Activated naive CD8-positive, alpha-beta T cell treated with anti-CD3 and anti-CD28 coated beads for 36 hours (primary cell): ENCODE data around the gene ENO1. TPM values are rescaled to one million over a fixed set of nuclear protein-coding genes. Genes with fewer than 3 reads are reported as not detected.

Experiments
- DNase-seq: peaks from one replicate; pipeline ENCODE4 v3.0.0; 2021
- H3K27ac Mint-ChIP-seq: one replicate; pipeline ENCODE4 v1.8.0; 2022; ENCODE audit warnings: mild to moderate bottlenecking, moderate library complexity, mixed read lengths
- H3K27me3 Mint-ChIP-seq: one replicate; pipeline ENCODE4 v1.8.0; 2022; ENCODE audit warnings: mild to moderate bottlenecking, mixed read lengths
- H3K36me3 Mint-ChIP-seq: one replicate; pipeline ENCODE4 v1.8.0; 2021; ENCODE audit warnings: mild to moderate bottlenecking, mixed read lengths
- H3K4me1 Mint-ChIP-seq: one replicate; pipeline ENCODE4 v1.8.0; 2021; ENCODE audit warnings: mixed read lengths
- H3K4me3 Mint-ChIP-seq: one replicate; pipeline ENCODE4 v1.8.0; 2022; ENCODE audit warnings: mild to moderate bottlenecking, moderate library complexity, mixed read lengths
- H3K9me3 Mint-ChIP-seq: one replicate; pipeline ENCODE4 v1.8.0; 2022; ENCODE audit warnings: mixed read lengths
- total RNA-seq, 2 experiments: library from RNA; stranded (reverse); gene quantifications; one replicate each; pipeline ENCODE4 v1.2.3, GENCODE V29; 2021

Gene ENO1
- total RNA-seq, 2 experiments from 2014 or later: 3,744 to 3,761 TPM

DNA sequence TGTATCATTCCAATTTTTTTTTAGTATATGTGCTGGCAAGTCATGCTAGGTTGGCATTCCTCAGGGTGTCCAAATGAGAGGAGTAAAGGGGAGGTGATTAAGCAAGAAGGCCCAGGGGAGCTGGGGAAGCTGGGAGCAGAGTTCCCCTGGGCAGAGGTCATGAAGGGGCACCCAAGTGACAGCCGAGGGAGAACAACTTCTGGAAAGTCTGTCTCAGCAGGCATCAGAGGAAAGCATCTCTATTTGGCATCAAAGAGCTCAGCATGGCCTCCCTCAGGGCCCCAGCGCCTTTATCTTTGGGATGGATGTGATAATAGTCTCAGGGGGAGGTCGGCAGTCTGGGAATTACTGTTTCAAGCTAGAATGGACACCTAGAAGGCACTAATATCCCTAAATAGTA lies 5.0 kb upstream of the ENO1 start:
- peaks cover 11% of the 10 kb centered on the region for H3K4me1 Mint-ChIP-seq
- no peak for DNase-seq
- no peak overlapping the region for H3K27ac Mint-ChIP-seq
- peaks cover 11% of the 10 kb centered on the region for H3K36me3 Mint-ChIP-seq
- no peak overlapping the region for H3K4me3 Mint-ChIP-seq
- H3K27me3 Mint-ChIP-seq: no peaks in the 10 kb centered on the region
- H3K9me3 Mint-ChIP-seq: no peaks in the 10 kb centered on the region

DNA sequence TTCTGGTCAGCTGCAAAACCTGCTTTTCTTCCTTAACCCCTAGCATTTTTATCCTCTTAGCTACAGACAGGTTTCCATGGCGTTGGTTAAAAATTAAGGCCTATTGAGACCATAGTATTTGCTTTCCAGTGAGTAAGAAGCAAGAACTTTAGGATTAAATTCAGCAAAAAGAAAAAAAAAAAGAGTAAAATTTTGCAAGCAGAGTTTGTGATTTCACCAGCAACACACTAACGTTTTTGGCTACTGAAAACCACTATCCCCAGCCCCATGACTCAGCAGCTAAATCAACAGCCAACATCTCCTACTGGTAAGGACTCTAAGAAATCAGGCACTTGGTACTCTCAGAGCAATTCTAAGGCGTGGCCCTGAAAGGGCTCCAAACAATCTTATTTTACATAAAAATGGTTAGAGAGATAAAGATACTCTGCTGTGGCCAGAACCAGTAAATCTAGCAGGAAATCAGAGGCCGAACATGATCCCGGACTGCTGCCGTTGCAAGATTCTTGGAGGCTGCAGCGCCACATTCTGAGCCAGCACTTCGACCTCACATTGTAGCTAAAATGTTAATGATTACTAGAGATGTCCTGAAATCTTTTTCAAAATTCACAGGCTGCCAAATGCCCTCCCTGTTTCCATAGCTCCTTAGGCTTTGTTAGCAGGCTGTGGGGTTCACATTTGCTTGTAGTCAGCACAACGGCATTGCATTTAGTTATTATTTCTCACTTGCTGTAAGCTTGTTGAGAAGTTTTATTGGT lies 1.6 kb upstream of the ENO1 start:
- DNase-seq: no peak
- H3K27ac Mint-ChIP-seq: peak overlapping the region; percentile 97
- H3K36me3 Mint-ChIP-seq: peaks cover 43% of the 10 kb centered on the region
- H3K4me1 Mint-ChIP-seq: peaks cover 22% of the 10 kb centered on the region
- H3K9me3 Mint-ChIP-seq: no peaks in the 10 kb centered on the region
- H3K27me3 Mint-ChIP-seq: no peaks in the 10 kb centered on the region
- peak overlapping the region; percentile 85 for H3K4me3 Mint-ChIP-seq

DNA sequence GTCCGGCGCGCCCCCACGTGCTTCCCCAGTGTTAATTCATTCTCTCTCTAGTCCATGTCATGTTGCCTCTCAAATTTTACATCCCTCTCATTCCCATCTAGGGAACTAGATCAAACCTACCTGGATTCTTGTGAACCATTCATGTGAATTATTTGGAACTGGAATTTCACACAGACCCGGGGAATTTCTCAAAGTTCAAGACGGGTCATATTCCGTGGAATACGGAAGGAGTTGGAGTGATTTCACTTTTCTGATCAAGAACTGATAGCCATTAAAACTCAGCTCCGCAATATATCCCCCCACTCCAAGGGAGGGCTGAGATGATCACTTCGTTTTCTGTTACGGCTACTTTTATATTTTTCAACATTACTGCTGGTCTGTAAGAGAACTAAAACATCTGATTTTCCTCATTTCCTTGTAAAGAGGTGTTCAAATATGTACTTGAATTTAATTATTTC lies 1.0 kb upstream of the ENO1 start:
- no peak for DNase-seq
- H3K27ac Mint-ChIP-seq: peak overlapping the region; percentile 97
- no peaks in the 10 kb centered on the region for H3K9me3 Mint-ChIP-seq
- H3K4me1 Mint-ChIP-seq: peaks cover 27% of the 10 kb centered on the region
- H3K4me3 Mint-ChIP-seq: peak overlapping the region; percentile 85
- no peaks in the 10 kb centered on the region for H3K27me3 Mint-ChIP-seq
- H3K36me3 Mint-ChIP-seq: peaks cover 48% of the 10 kb centered on the region

DNA sequence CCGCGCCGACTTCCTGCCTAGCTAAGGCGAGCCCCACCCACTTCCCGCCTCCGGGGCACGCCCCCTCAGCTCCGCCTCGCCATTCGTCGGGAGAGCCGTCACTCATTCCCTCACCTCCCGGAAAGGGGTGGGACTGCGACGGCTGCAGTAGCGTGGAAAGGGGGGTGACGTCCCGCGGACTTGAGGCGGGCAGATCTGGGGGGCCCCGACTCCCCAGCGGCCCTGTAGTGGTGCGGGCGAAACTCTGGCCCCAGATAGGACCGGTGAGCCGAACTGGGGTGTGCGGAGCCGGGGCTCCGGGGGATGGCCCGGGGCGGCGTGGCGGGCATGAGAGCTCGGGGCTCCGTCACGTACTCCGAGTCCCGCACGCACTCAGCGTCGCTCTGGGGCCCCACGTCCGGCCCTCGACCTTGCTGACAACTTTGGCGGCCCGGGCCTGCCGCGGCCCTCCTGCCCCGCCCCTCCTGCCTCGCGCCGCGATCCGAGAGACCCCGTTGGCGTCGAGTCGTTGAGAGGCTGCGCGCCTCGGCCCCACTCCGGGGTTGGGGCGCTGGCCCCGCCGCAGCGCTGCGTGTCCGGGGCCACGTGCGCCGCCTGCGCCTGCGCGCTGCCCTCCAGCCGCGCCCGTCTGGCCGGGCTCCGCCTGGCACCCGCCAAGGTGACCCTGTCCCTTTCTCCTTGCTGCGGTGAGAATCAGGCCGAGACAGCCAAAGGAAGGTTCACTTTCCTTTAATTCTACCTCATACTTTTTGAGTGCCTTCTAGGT lies 395 bp upstream of the ENO1 start:
- Mint-ChIP-seq H3K9me3 (no peaks in the 10 kb centered on the region), H3K36me3 (peaks cover 53% of the 10 kb centered on the region), H3K27me3 (no peaks in the 10 kb centered on the region), H3K27ac (peak overlapping the region; percentile 97), H3K4me3 (peak overlapping the region; percentile 99), H3K4me1 (peaks cover 30% of the 10 kb centered on the region)
- DNase-seq: peak; percentile 99

DNA sequence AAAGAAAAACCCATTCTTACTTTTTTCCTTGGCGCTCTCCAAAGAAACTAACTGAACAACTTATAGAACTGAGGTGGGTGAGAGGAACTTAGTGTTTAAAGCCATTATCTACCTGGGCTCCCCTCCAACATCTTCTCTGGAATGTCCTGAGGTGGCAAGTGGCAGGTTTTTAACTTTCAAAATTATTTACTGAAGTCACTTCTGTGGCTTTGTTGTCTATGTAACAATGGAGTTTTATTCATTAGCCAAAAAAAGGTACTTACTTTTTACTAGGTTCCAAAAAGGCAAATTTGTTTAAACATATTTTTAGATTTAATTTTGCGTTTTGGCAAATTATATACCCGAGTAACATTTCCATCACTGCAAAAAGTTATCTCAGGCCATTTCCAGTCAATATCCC lies 2.4 kb downstream of the ENO1 start:
- Mint-ChIP-seq H3K9me3 (no peaks in the 10 kb centered on the region), H3K27me3 (no peaks in the 10 kb centered on the region), H3K36me3 (peaks cover 81% of the 10 kb centered on the region), H3K4me3 (peak overlapping the region; percentile 99), H3K27ac (peak overlapping the region; percentile 97), H3K4me1 (peaks cover 57% of the 10 kb centered on the region)
- DNase-seq: no peak

DNA sequence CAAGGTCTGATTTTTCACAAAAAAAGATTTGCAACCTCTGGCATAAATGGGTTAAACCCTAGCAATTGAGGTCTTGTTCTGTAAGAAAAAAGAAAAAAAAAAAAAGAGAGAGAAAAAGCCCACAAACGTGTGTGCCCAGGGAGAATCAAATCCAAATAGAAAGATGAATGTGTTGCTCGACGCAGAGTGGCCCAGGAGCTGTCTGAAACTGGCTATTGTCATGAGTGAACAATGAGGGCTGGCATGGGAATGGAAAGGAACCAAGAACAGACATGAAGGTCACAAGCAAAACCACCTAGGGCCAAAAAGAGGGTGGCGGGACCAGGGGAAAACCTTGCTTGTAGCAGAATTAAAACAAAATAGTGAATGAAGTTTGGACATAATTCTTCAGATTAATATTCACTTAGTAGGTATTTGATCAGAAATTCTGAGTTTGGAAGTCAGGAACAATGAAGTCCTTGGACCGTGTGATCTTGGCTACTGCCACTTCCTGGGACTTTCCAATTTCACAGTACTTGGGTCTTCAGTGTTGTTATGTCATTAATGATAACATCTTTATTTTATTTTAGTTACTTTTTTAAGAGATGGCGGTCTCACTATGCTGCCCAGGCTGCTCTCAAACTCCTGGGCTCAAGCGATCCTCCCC lies 3.1 kb downstream of the ENO1 start:
- DNase-seq: no peak
- peaks cover 85% of the 10 kb centered on the region for H3K36me3 Mint-ChIP-seq
- peak overlapping the region; percentile 99 for H3K4me3 Mint-ChIP-seq
- peaks cover 60% of the 10 kb centered on the region for H3K4me1 Mint-ChIP-seq
- H3K27me3 Mint-ChIP-seq: peaks cover 4% of the 10 kb centered on the region
- peak overlapping the region; percentile 97 for H3K27ac Mint-ChIP-seq
- no peaks in the 10 kb centered on the region for H3K9me3 Mint-ChIP-seq

DNA sequence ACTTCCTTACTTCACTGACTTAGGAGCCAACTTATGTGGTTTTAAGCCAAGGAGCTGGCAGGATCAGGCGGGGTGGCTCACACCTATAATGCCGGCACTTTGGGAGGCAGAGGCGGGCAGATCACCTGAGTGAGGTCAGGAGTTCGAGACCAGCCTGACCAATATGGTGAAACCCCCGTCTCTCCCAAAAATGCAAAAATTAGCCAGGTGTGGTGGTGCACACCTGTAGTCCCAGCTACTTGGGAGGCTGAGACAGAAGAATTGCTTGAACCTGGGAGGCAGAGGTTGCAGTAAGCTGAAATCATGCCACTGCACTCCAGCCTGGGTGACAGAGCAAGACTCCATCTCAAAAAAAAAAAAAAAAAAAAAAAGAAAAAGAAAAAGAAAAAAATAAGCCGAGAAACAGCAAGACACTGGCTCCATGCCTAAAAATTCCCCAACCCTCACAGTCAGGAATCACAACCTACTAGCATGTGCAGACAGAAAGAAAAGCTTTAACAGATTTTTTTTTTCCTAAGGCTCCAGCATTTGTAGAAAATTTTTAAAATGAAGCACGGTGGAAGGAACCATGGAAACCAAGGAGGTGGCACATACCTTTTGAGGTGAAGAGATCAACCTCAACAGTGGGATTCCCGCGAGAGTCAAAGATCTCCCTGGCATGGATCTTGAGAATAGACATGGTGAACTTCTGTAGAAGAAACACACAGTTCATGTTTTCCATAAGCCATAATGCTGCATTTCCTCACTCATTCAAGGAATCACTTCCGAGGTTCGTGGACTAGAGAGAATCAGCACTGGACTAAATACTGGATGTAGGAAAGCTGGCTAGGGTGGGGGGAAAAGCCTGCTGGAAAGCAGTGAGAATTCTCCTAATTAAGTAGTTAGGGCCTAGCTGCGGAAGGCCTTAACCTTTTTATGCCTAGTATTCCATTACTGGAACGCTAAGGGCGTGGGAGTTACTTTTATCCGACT lies 4.0 kb downstream of the ENO1 start:
- DNase-seq: no peak
- Mint-ChIP-seq H3K4me1 (peaks cover 60% of the 10 kb centered on the region), H3K36me3 (peaks cover 92% of the 10 kb centered on the region), H3K9me3 (no peaks in the 10 kb centered on the region), H3K27ac (peak overlapping the region; percentile 97), H3K27me3 (peaks cover 4% of the 10 kb centered on the region), H3K4me3 (peak overlapping the region; percentile 99)

DNA sequence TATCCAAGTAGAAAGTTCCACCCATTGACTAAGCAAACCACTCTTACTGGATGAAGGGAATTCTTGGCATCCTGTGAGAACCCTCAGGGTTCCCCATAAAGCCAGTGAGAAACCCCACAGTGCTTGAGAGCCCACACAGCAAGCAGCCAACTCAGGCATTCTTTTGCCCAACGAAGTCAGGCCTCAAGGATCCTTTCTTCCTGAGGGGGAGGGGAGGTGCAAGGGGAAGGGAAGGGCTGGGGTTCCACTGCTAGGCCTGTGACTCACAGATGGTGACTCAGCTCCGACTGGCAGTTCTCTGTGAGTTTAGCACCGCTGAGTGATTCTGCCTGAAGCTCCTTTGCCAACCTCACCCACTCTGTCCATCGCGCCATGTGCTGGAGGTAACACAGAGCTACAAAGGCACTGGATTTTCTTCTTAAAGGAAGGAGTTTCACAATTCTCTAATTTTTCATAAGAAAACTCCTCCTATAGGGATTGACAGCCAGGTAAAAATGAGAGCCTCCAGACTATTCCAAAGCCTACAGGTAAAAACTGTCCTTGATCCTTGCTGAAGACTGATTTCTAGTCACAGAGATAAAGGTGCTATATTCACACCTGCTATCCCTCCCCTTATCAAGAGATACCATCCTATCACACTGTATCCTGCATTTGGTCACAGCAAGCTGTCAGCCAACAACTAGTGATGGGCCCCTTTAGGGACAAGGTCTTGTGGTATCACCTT lies 4.8 kb downstream of the ENO1 start:
- Mint-ChIP-seq H3K36me3 (peaks cover 95% of the 10 kb centered on the region), H3K27me3 (peaks cover 4% of the 10 kb centered on the region), H3K27ac (peak overlapping the region; percentile 97), H3K4me1 (peaks cover 64% of the 10 kb centered on the region), H3K4me3 (peak overlapping the region; percentile 99), H3K9me3 (no peaks in the 10 kb centered on the region)
- DNase-seq: peak; percentile 78

DNA sequence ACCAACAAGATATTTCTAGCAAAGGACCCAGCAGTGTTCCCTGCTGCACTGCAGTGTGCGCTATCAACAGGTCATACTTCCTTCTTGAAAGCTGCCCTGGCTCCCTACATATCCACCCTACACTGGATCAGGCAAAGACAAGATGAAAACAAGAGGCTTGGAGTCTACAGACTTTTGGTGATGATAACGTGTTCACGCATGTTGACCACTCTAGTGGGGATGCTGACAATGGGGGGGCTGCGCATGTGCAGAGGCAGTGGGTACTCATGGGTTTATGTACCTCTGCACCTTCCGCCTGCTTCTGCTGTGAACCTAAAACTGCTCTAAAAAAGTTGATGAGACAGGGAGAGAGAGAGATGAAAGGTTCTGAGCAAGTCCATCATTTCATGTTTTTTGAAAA lies 5.5 kb downstream of the ENO1 start:
- H3K4me1 Mint-ChIP-seq: peaks cover 65% of the 10 kb centered on the region
- peaks cover 4% of the 10 kb centered on the region for H3K27me3 Mint-ChIP-seq
- H3K9me3 Mint-ChIP-seq: no peaks in the 10 kb centered on the region
- H3K27ac Mint-ChIP-seq: peak overlapping the region; percentile 97
- no peak for DNase-seq
- H3K36me3 Mint-ChIP-seq: peaks cover 94% of the 10 kb centered on the region
- H3K4me3 Mint-ChIP-seq: peak overlapping the region; percentile 99

DNA sequence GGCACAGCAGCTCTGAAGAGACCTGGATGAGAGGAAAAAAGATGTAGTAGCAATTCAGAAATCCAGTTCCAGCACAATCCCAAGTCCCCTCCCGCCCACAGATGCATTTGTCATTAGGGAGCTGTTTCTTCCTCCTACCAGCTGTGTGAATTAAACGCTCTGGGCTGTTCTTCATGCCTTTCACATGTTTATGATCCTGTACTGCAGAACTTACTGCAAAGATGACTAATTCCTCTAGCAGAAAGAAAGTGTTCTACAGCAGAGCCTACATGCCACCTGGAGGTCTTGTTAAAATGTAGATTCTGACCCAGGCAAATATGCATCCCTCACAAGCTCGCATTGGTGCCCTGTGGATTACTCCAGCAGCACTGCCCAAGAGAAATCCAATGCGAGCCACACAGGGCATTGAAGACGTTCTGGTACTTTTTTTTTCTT lies 6.5 kb downstream of the ENO1 start:
- H3K4me3 Mint-ChIP-seq: peak overlapping the region; percentile 99
- no peak for DNase-seq
- peaks cover 4% of the 10 kb centered on the region for H3K27me3 Mint-ChIP-seq
- peak overlapping the region; percentile 97 for H3K27ac Mint-ChIP-seq
- H3K4me1 Mint-ChIP-seq: peaks cover 70% of the 10 kb centered on the region
- no peaks in the 10 kb centered on the region for H3K9me3 Mint-ChIP-seq
- peaks cover 93% of the 10 kb centered on the region for H3K36me3 Mint-ChIP-seq

DNA sequence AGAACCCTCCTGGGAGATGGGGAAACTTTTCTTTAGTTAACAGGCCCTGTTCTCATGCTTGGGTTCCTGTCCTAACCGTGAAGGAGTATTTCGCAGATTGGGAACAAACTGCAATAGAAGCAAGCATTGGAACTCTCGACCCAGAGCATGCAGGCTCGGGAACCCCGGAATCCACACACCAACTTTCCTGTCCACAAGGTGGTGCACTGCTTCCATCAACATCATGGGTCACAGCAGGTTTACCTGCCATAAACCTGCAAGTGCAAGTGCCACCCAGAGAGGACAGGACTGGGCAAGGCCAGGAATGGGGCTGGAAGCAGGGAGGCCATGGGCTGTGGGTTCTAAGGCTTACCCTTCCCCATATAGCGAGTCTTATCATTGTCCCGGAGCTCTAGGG lies 6.9 kb downstream of the ENO1 start:
- peaks cover 93% of the 10 kb centered on the region for H3K36me3 Mint-ChIP-seq
- H3K9me3 Mint-ChIP-seq: no peaks in the 10 kb centered on the region
- no peak for DNase-seq
- peaks cover 4% of the 10 kb centered on the region for H3K27me3 Mint-ChIP-seq
- peak overlapping the region; percentile 97 for H3K27ac Mint-ChIP-seq
- H3K4me1 Mint-ChIP-seq: peaks cover 73% of the 10 kb centered on the region
- peak overlapping the region; percentile 99 for H3K4me3 Mint-ChIP-seq

DNA sequence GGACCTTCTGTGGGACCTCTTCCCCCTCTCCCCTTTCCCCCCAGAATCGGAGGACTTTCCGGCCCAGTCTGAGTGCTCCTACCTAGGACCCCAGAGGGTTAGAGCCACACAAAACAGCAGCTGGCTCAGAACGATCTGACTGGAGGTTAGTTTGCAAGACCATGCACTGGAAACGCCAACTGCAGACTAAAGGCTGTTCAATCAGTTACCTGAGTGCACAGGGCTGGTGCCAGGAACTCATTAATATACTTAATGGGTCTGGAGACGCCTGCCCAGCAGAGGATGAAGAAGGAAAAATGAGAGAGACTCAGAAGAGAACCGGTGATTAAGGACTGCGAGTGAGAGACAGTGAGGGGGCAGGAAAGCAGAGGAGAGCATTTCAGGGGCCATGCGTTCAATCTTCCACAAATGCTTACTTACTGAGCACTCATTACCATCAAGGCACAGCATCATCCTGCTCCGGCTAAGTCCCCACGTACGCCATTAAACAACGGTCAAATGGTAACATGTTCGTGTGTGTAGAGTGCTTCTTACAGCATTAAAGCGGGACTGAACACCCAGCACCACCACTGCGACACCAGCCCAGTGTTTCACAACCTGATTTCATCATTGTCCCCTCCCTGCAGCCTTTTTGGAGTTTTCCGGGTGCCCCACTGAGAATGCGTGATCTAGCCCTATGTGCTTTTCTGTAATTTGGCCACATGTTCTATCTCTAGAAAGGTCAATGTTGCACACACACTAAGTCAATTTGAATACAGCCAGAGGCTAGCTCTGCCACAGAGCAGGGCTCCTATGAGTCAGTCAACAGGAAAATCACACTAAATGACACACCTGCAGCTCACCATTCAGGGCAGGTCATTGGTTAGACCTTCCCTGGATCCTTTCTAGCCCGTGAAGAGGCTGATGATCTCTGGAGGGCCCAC lies 7.6 kb downstream of the ENO1 start:
- no peak for DNase-seq
- H3K36me3 Mint-ChIP-seq: peaks cover 90% of the 10 kb centered on the region

DNA sequence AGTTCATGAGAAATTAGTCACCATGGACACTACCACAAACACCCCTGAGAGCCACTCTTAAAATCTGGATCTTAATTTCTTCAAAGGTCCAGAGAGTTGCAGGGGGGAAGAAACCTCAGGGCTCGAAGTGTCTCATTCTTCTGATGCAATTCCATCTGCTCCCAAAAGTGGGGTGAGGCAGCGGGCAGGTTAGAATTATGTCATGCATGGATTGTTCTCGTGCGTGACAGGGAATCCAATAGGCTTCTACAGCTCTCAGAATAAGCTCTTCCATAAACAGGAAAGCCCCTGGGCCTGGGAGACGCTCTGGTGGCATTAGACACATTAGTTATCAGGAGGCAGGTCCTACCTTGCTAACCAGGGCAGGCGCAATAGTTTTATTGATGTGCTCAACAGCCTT lies 8.4 kb downstream of the ENO1 start:
- Mint-ChIP-seq H3K27me3 (peaks cover 4% of the 10 kb centered on the region), H3K36me3 (peaks cover 90% of the 10 kb centered on the region), H3K4me1 (peaks cover 67% of the 10 kb centered on the region), H3K9me3 (no peaks in the 10 kb centered on the region), H3K4me3 (peak overlapping the region; percentile 24), H3K27ac (peak overlapping the region; percentile 84)
- no peak for DNase-seq

More for the DNA sequence above, 7.6 kb downstream of the ENO1 start:
- peak overlapping the region; percentile 84 for H3K27ac Mint-ChIP-seq
- H3K27me3 Mint-ChIP-seq: peaks cover 4% of the 10 kb centered on the region
- H3K4me1 Mint-ChIP-seq: peaks cover 73% of the 10 kb centered on the region
- H3K9me3 Mint-ChIP-seq: no peaks in the 10 kb centered on the region
- H3K4me3 Mint-ChIP-seq: peak overlapping the region; percentile 51
